ENCODE data around the gene POU2F1. TPM values are rescaled to one million over a fixed set of nuclear protein-coding genes. Genes with fewer than 3 reads are reported as not detected.

Gene POU2F1
- total RNA-seq, 1 experiment from 2014 or later, result 25.3 TPM

GRCh38 chr1:167431261-167431908 lies 210.7 kb downstream of the POU2F1 start:
- no peaks in the 10 kb centered on the region for H3K9me3 Mint-ChIP-seq (ENCODE audit: low read depth, unreplicated experiment)
- no peaks in the 10 kb centered on the region for H3K4me1 Mint-ChIP-seq (ENCODE audit: low read depth, unreplicated experiment)
- H3K4me3 Mint-ChIP-seq (ENCODE audit: low read depth, unreplicated experiment), result no peak overlapping the region
- no peak overlapping the region for H3K27ac Mint-ChIP-seq (ENCODE audit: unreplicated experiment)
- no peak for DNase-seq
- intact Hi-C loops (cut with micrococcal nuclease; ENCODE audit: unreplicated experiment), result loop anchor here (10.0 kb wide), 1 partner anchor 307 kb away; no protein-coding TSS in a partner anchor
- H3K27me3 Mint-ChIP-seq (ENCODE audit: unreplicated experiment), result no peaks in the 10 kb centered on the region
- no peak for TF ChIP-seq CTCF (IDR thresholded peaks at IDR 0.05; ENCODE audit: unreplicated experiment)
- no TSS peak for BruUV-seq (replicated peaks)
- CTCF ChIA-PET, result no interaction called here
- H3K36me3 Mint-ChIP-seq (ENCODE audit: insufficient read depth, unreplicated experiment), result no peaks in the 10 kb centered on the region

DNA sequence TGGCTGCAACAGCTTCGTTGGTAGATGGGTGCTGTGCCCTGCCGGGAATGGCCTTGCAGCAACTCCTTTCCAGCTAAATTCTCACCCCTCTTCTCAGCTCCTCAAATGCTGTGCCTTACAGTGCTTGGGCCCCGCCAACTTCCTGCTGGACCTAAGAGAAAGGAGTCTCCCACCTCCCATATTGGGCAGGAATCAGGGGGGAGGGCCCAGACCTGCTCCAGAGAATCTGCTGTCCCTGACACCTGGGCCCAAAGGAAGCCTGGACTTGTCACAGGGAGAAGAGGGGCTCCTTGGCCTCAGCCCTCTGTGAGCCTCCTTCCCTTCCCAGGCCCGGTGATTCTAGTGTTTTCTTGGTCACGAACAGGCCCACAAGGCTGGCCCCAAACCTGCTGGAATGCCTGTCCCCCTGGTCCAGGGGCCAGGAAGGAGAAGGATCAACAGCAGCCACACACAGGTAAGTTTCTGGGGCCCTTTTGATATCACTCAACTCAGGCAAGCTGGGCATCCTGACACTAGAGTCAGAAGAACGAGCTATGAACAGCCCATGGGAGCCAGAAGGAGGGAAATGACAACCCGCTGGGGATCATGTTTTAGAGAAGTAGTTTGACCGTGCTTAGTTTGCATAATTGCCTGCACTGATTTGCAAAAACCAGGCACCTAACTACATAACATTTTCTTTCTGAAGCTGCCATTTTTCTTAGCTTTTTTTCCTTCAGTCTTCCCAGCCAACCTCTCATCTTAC lies 211.4 kb downstream of the POU2F1 start:
- Mint-ChIP-seq H3K27ac (ENCODE audit: unreplicated experiment) (no peak overlapping the region), H3K36me3 (ENCODE audit: insufficient read depth, unreplicated experiment) (no peaks in the 10 kb centered on the region), H3K27me3 (ENCODE audit: unreplicated experiment) (no peaks in the 10 kb centered on the region), H3K4me1 (ENCODE audit: low read depth, unreplicated experiment) (no peaks in the 10 kb centered on the region), H3K4me3 (ENCODE audit: low read depth, unreplicated experiment) (no peak overlapping the region), H3K9me3 (ENCODE audit: low read depth, unreplicated experiment) (no peaks in the 10 kb centered on the region)
- CTCF ChIA-PET, result no interaction called here
- intact Hi-C loops (cut with micrococcal nuclease; ENCODE audit: unreplicated experiment), result loop anchor here (10.0 kb wide), 1 partner anchor 307 kb away; no protein-coding TSS in a partner anchor
- DNase-seq, result no peak
- no TSS peak for BruUV-seq (replicated peaks)
- TF ChIP-seq CTCF (IDR thresholded peaks at IDR 0.05; ENCODE audit: unreplicated experiment), result no peak

- no peak overlapping the region for H3K27ac Mint-ChIP-seq (ENCODE audit: unreplicated experiment)
- no peak overlapping the region for H3K4me3 Mint-ChIP-seq (ENCODE audit: low read depth, unreplicated experiment)
- BruUV-seq (replicated peaks), result no TSS peak
- no peaks in the 10 kb centered on the region for H3K27me3 Mint-ChIP-seq (ENCODE audit: unreplicated experiment)
- no peak for DNase-seq
- TF ChIP-seq CTCF (IDR thresholded peaks at IDR 0.05; ENCODE audit: unreplicated experiment), result no peak
- H3K4me1 Mint-ChIP-seq (ENCODE audit: low read depth, unreplicated experiment), result no peaks in the 10 kb centered on the region
- CTCF ChIA-PET, result no interaction called here
- H3K9me3 Mint-ChIP-seq (ENCODE audit: low read depth, unreplicated experiment), result no peaks in the 10 kb centered on the region
- intact Hi-C loops (cut with micrococcal nuclease; ENCODE audit: unreplicated experiment), result loop anchor here (10.0 kb wide), 1 partner anchor 308 kb away; no protein-coding TSS in a partner anchor
- no peaks in the 10 kb centered on the region for H3K36me3 Mint-ChIP-seq (ENCODE audit: insufficient read depth, unreplicated experiment)
These were observed 212.1 kb downstream of the POU2F1 start for GRCh38 chr1:167432780-167433179.

DNA sequence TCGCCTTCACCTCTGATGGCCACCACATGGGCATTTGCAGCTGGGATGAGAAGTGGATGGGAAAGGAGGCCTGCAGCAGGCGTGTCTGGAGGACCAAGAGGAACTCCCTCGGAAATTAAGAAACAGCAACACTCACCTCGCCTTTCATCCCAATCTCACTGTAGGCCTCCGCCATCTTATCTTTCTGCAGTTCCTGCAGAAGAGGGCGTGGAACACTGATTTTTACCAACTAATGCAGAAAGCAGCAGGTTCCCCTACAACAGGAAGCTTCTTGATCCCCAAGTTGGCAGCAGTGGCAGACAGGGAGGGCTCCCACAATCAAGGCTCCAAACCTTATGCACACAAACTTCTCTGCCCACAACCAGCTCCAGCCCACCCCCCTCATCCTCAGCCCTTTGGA lies 213.2 kb downstream of the POU2F1 start:
- no TSS peak for BruUV-seq (replicated peaks)
- no peak for TF ChIP-seq CTCF (IDR thresholded peaks at IDR 0.05; ENCODE audit: unreplicated experiment)
- no peak overlapping the region for H3K27ac Mint-ChIP-seq (ENCODE audit: unreplicated experiment)
- no peaks in the 10 kb centered on the region for H3K27me3 Mint-ChIP-seq (ENCODE audit: unreplicated experiment)
- H3K4me1 Mint-ChIP-seq (ENCODE audit: low read depth, unreplicated experiment), result no peaks in the 10 kb centered on the region
- no peaks in the 10 kb centered on the region for H3K36me3 Mint-ChIP-seq (ENCODE audit: insufficient read depth, unreplicated experiment)
- CTCF ChIA-PET, result interaction anchor here (0.7 kb wide), 1 partner anchor 357 kb away, joined by 7 read pairs; no protein-coding TSS in a partner anchor
- intact Hi-C loops (cut with micrococcal nuclease; ENCODE audit: unreplicated experiment), result loop anchor here (10.0 kb wide), 1 partner anchor 309 kb away; no protein-coding TSS in a partner anchor
- H3K4me3 Mint-ChIP-seq (ENCODE audit: low read depth, unreplicated experiment), result no peak overlapping the region
- H3K9me3 Mint-ChIP-seq (ENCODE audit: low read depth, unreplicated experiment), result no peaks in the 10 kb centered on the region
- DNase-seq, result no peak
